ENCODE data around the gene WDHD1. TPM values are rescaled to one million over a fixed set of nuclear protein-coding genes. Genes with fewer than 3 reads are reported as not detected.
"Not testable (repeated sequence)": the region's sequence is repeated elsewhere in the genome, so short reads cannot be mapped to it uniquely, and the experiment has no call there.

Gene WDHD1
- total RNA-seq, 1 donor from 2014 or later = 18.0 TPM

DNA sequence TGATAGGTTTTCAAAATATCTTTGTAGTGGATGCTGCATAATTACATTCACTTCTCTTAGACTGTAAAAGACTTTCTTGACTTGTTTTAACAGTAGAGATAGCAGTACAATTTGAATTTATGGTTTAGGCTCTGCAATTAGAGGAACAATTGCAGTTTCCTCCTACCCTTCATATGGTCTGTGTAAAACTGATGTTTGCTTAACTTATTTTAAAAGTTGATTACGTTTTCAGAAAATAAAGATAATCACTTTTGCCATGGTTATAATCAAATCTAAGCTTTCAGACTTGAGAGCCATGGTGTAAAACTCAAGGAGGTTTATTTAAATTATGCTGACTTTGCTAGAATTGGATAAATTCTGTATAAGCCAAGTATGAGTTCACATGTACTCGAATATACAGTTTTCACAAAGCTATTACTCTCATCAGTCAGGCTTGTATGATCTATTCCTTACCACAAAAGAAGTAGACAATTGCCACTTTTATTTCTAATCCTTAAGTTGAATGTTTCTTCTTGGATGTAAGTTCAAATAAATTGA is 22.1 kb upstream of the WDHD1 start:
- DNase-seq (ENCODE audit: low read depth, low spot score) = no peak

DNA sequence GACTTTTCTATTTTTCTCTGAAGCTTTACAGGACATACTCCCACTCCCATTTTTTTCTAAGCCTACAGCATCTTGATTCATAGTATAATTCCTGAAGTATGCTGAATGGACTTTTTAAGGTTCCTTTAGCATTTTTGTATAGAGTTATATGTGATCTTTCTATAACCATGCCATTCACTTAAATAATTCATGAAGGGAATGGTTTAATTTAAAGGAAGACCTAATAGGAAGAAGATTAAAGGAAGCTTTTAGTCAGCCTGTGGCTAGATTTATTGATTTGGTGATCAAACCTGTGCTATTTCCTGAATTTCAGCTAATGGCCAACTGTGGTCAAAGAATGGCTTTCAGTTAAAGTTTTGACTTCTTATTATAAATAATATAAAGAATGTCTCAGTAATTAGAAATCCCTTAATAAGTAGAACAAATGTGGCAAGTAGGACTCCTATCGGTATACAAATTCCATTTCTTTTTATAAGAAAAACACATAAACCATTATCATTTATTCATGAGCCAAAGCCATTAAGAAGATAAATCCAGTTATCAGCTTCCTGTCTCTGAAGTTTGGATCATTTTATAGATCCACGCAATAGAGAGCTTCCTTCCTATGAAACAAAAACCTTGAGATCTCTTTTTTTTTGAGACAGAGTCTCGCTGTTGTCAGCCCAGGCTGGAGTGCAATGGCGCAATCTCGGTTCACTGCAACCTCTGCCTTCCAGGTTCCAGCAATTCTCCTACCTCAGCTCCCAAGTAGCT is 20.6 kb upstream of the WDHD1 start:
- no peak for DNase-seq (ENCODE audit: low read depth, low spot score)

DNA sequence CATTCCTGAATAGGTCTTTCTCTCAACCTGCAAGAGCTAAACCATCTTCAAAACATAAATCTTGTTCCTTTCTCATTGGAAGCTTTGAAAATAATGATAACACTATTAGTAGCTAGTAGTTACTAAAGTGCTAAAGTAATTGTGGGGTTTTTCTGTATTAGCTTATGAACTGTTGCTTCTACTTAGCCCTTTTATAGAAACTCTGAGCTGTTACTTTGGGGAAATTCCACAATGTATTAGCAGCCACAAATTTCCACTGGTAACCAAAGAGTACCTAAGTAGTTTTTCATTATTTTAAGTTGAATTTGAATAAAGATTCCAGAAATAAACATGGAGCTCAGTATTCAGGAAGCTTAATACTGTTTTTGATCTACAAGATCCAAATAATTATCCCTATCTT is 18.2 kb upstream of the WDHD1 start:
- DNase-seq (ENCODE audit: low read depth, low spot score) = no peak

- no peak for DNase-seq (ENCODE audit: low read depth, low spot score)
Measured at GRCh38 chr14:55043528-55043927, 16.6 kb upstream of the WDHD1 start.

DNA sequence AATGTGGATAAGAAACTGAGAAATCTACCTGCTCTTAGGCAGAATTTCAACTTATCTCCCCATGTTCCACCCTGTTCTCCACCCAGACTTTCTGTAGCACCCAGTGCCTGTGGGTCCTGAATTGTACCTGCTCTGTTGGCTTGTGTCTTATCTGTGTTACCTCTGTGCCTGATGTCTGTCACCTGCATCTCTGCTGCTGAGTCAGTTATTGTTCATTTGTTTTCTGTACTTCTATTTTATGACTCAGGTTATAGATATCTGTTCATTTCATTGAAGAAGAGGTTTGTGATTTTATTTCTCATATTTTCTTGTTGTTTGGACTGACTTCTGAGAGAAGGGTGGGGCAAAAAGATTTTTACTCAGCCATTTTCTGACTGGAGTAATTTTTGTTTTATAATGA is 11.8 kb upstream of the WDHD1 start:
- DNase-seq (ENCODE audit: low read depth, low spot score) = no peak

- DNase-seq (ENCODE audit: low read depth, low spot score) = not testable (repeated sequence)
Measured at GRCh38 chr14:55037995-55038394, 11.1 kb upstream of the WDHD1 start.

DNA sequence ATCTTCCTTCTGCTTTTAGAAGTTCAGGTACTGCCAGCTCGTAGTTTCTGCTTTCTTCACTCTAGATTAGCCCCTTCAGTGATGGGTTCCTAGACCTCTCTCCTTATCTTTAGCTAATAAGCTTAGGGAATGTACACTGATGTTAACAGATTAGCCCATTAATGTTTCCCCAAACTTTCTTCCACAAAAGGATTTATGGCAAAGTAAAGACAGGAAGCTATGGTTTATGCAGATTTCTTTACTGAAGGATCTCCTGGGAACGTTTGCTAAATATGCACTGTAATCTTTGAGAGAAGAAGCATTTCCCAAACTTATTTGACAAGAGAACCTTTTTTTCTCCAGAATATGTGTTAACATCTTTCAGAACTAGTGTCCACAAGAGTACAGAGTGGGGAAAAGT is 4.3 kb upstream of the WDHD1 start:
- DNase-seq (ENCODE audit: low read depth, low spot score) = no peak

DNA sequence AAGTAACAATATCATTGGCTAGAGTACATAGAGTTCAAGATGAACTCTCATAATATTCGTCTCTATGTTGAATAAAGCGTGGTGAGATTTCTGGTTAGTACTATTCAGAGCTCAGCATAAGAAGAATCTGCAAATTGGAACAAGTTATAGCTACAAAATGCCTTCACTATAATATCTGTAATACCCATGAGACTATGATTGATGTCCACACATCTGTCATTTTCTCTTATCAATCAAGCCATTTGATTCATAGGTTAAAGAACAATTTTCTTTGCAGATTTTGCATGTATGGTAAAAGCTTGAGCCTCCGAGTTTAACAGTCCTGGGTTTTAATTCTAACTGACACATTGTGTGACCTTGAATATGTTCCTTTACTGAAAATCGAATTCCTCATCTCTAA is 1.6 kb upstream of the WDHD1 start:
- DNase-seq (ENCODE audit: low read depth, low spot score) = no peak

DNA sequence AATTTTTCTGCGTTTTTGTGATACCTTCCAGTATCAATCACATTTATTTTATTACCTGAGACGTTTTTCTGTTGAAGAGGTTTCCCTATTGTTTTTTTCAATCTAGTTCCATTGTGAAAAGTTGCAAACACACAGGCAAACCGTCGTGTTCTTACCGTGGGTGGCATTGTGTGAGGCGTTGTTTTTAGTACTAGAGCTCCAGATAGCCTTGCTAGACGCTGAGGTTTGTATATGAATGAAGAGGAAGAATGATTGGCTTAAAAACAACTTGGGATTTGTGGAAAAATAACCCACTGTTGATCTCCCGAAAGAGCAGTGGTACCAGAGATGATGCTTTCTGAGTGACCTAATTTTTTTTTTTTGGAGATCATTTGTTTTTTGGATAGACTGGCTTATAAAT is 1.2 kb upstream of the WDHD1 start:
- DNase-seq (ENCODE audit: low read depth, low spot score) = no peak

GRCh38 chr14:55026441-55026792 is 482 bp downstream of the WDHD1 start:
- DNase-seq (ENCODE audit: low read depth, low spot score) = no peak

DNA sequence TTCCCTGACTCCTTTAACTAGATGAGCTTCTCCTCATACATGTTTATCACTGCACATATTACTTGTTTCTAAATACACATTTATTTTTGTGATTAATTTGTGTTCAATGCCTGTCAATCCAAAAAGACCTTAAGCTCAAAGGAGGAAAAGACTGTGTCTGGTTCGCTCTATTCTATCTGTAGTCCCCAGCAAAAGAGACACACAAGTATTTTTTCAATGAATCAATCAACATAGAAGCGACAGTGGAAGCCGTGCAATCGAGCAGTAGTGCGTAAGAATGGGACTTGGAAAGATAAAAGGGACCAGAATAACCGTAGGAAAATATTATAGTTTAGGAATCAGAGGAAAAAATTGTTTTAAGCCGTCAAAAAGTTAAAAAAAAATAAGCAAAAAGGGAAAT is 951 bp downstream of the WDHD1 start:
- no peak for DNase-seq (ENCODE audit: low read depth, low spot score)

GRCh38 chr14:55024365-55024764 is 2.5 kb downstream of the WDHD1 start:
- not testable (repeated sequence) for DNase-seq (ENCODE audit: low read depth, low spot score)

GRCh38 chr14:55019968-55020554 is 6.8 kb downstream of the WDHD1 start:
- no peak for DNase-seq (ENCODE audit: low read depth, low spot score)

DNA sequence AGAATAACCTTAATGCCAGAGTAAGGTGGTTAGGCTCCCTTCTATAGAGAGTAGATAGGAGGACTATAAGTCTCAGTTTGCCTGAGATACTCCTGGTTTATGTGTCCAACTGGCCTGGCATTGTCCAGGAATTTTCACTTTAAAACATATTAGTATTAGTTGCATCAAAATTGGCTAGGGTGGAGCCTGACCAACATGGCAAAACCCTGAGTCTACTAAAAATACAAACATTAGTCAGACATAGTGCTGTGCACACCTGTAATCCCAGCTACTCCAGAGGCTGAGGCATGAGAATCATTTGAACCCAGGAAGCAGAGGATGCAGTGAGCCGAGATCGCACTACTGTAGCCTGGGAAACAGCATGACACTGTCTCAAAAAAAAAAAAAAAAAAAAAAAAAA is 11.9 kb downstream of the WDHD1 start:
- DNase-seq (ENCODE audit: low read depth, low spot score) = no peak

GRCh38 chr14:55005071-55005470 is 21.8 kb downstream of the WDHD1 start:
- no peak for DNase-seq (ENCODE audit: low read depth, low spot score)

GRCh38 chr14:55000381-55000780 is 26.5 kb downstream of the WDHD1 start:
- no peak for DNase-seq (ENCODE audit: low read depth, low spot score)

DNA sequence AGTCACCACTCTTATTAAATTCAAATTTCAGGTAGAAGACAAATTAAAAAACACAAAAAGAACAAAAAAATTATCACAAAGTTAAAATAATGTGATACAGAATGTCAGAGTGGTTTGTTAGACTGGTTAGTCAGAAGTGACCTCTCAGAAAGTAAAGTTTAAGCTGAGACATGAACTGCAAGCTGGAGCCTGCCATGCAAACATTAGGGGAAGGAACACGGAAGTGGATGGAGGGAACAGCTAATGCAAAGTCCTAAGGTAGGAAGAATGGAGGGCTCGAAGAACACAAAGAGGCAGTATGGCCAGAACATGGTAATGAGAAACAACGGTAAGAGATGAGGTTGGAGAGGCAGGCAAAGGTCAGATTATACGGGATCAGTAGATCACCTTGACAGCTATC is 41.7 kb downstream of the WDHD1 start:
- no peak for DNase-seq (ENCODE audit: low read depth, low spot score)

- DNase-seq (ENCODE audit: low read depth, low spot score) = no peak
Measured at GRCh38 chr14:54981698-54982097, 45.2 kb downstream of the WDHD1 start.

DNA sequence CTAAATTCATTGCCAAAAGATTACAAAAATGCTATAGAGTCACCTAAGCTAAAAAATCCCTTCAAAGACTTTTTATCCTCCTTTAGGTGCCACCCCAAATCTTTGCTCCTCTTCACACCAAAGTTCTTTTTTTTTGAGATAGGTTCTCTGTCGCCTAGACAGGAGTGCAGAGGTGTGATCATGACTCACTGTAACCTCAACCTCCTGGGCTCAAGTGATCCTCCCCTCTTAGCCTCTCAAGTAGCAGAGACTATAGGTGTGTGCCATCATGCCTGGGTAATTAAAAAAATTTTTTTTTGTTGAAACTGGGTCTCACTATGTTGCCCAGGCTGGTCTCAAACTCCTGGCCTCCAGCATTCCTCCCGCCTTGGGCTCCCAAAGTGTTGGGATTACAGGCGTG is 47.9 kb downstream of the WDHD1 start:
- no peak for DNase-seq (ENCODE audit: low read depth, low spot score)

DNA sequence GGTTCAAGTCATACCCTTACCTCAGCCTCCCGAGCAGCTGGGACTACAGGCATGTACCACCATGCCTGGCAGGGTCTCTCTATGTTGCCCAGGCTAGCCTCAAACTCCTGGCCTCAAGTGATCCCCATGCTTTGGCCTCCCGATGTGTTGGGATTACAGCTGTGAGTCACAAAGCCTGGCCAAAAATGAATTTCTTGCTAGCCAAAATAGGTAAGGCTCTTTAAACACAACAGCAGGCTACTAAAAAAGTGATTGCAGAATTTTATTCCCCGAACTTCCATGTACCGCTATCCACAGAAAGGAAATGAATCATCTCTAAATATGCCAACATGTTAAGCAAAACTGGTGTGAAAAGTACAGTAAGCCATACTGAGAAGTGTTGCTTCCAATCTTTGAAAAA is 50.6 kb downstream of the WDHD1 start:
- DNase-seq (ENCODE audit: low read depth, low spot score) = peak; percentile 39

GRCh38 chr14:54975856-54976255 is 51.0 kb downstream of the WDHD1 start:
- DNase-seq (ENCODE audit: low read depth, low spot score) = no peak

GRCh38 chr14:54974788-54975414 is 52.0 kb downstream of the WDHD1 start:
- no peak for DNase-seq (ENCODE audit: low read depth, low spot score)

DNA sequence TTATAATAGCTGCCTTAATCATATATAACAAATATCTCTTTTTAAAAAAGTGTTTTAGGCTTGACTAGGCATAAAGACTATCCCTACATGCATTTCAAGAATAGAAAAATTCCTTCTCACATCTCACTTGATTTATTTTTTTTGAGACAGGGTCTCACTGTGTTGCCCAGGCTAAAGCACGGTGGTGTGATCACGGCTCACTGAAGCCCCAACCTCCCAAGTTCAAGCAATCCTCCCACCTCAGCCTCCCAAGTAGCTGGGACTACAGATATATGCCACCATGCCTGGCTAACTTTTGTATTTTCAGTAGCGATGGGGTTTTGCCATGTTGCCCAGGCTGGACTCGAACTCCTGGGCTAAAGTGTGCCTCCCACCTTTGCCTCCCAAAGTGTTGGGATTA is 59.4 kb downstream of the WDHD1 start:
- DNase-seq (ENCODE audit: low read depth, low spot score) = no peak
